Endodermal cell (in vitro differentiated cells): ENCODE measurements around the gene OR1S1. TPM values are rescaled to one million over a fixed set of nuclear protein-coding genes. Genes with fewer than 3 reads are reported as not detected.

Experiments
- DNase-seq: peaks from one replicate; pipeline ENCODE4 v3.0.0-alpha.2; 2017
- H3K27ac ChIP-seq: 2 replicates; pipeline ENCODE4 v1.5.1; 2013; ENCODE audit warnings: mild to moderate bottlenecking, low read depth, low read length, moderate library complexity
- H3K27me3 ChIP-seq: 2 replicates; pipeline ENCODE4 v1.6.1; 2013; ENCODE audit warnings: mild to moderate bottlenecking, low read length, moderate library complexity; ENCODE audit not compliant: insufficient read depth, control insufficient read depth, poor library complexity, severe bottlenecking
- H3K36me3 ChIP-seq: 2 replicates; pipeline ENCODE4 v1.7.0; 2013; ENCODE audit warnings: mild to moderate bottlenecking, low read length, moderate library complexity; ENCODE audit not compliant: control insufficient read depth, insufficient read depth
- H3K4me1 ChIP-seq: one replicate; pipeline ENCODE4 v1.7.0; 2013; ENCODE audit warnings: low read length; ENCODE audit not compliant: control insufficient read depth, insufficient read depth
- H3K4me3 ChIP-seq: 2 replicates; pipeline ENCODE4 v1.5.1; 2013; ENCODE audit warnings: mild to moderate bottlenecking, low read length, moderate library complexity
- H3K9ac ChIP-seq: 2 replicates; pipeline ENCODE4 v1.6.1; 2013; ENCODE audit warnings: mild to moderate bottlenecking, low read length, moderate library complexity; ENCODE audit not compliant: poor library complexity, severe bottlenecking; ENCODE audit errors: extremely low read depth
- H3K9me3 ChIP-seq: 2 replicates; pipeline ENCODE4 v1.6.1; 2013; ENCODE audit warnings: mild to moderate bottlenecking, low read length, moderate library complexity; ENCODE audit not compliant: control insufficient read depth
- H3K27ac Mint-ChIP-seq: 2 replicates; pipeline ENCODE4 v1.8.0; 2020; ENCODE audit warnings: mixed read lengths
- H3K27me3 Mint-ChIP-seq: 2 replicates; pipeline ENCODE4 v1.8.0; 2021; ENCODE audit warnings: mild to moderate bottlenecking, mixed read lengths; ENCODE audit not compliant: insufficient read depth
- H3K36me3 Mint-ChIP-seq: 2 replicates; pipeline ENCODE4 v1.8.0; 2020; ENCODE audit warnings: low read depth, mixed read lengths
- H3K4me1 Mint-ChIP-seq: 2 replicates; pipeline ENCODE4 v1.8.0; 2020; ENCODE audit warnings: mixed read lengths
- H3K4me3 Mint-ChIP-seq: 2 replicates; pipeline ENCODE4 v1.8.0; 2020; ENCODE audit warnings: mild to moderate bottlenecking, moderate library complexity, mixed read lengths
- H3K9me3 Mint-ChIP-seq: 2 replicates; pipeline ENCODE4 v1.8.0; 2020; ENCODE audit warnings: mild to moderate bottlenecking, mixed read lengths
- CTCF ChIP-seq: fragments of 200-600 bp; sonication (generic); conservative IDR thresholded peaks from 2 replicates; pipeline ENCODE4 v1.5.0; 2021; ENCODE audit warnings: antibody characterized with exemption, mild to moderate bottlenecking
- WGBS, 2 experiments: methylation state at CpG; one replicate each; pipeline versions ENCODE4 v1.1.5 to v1.1.7; 2013; ENCODE audit warnings: missing lambda C conversion rate in 2 of 2, mixed read lengths in 1 of 2; ENCODE audit not compliant: insufficient coverage in 1 of 2, insufficient read length in 1 of 2; 5-methylcytosine and 5-hydroxymethylcytosine counted together
- total RNA-seq, 2 donors: library from RNA; stranded (reverse); fragmentation: NEBNext Ultra II Directional in 1 of 2; extraction: Animal tissue kit (Norgen Biotek cat#: 25700) in 1 of 2; gene quantifications; 2 replicates in 1 of 2; 3 replicates in 1 of 2; pipeline ENCODE4 v1.2.1, GENCODE V29; 2021

Gene OR1S1
- total RNA-seq, 2 donors from 2014 or later, result not detected

DNA sequence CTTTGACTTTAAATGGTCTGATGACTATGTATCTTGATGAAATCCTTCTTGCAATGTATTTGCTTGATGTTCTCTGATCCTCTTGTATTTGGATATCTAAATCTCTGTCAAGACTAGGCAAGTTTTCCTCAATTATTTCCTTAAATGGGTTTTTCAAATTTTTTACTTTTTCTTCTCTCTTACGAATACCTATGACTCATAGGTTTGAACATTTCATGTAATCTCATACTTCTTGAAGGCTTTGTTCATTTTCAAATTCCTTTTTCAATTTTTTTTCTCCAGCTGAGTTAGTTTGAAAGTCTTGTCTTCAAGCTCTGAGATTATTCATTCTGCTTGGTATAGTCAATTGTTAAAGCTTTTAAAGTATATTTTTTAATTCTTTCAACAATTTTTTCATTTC is 42.4 kb downstream of the OR1S1 start:
- no peaks in the 10 kb centered on the region for H3K36me3 Mint-ChIP-seq
- Histone ChIP-seq H3K36me3 (no peaks in the 10 kb centered on the region), H3K27me3 (no peaks in the 10 kb centered on the region), H3K4me3 (no peak overlapping the region), H3K9ac (no peak overlapping the region), H3K9me3 (peaks cover 16% of the 10 kb centered on the region), H3K27ac (no peak overlapping the region), H3K4me1 (no peaks in the 10 kb centered on the region)
- WGBS, 2 experiments, result 77% methylated on average over 1 of the region's 1 CpG; no CpG with 5 or more reads in 1 of the 2 experiments
- no peak for TF ChIP-seq CTCF
- no peaks in the 10 kb centered on the region for H3K4me1 Mint-ChIP-seq
- no peak overlapping the region for H3K27ac Mint-ChIP-seq
- DNase-seq, result no peak
- H3K9me3 Mint-ChIP-seq, result no peaks in the 10 kb centered on the region
- no peak overlapping the region for H3K4me3 Mint-ChIP-seq
- H3K27me3 Mint-ChIP-seq, result no peaks in the 10 kb centered on the region

- H3K4me3 Mint-ChIP-seq, result no peak overlapping the region
- no peaks in the 10 kb centered on the region for H3K36me3 ChIP-seq
- no peak for DNase-seq
- H3K4me1 ChIP-seq, result no peaks in the 10 kb centered on the region
- no peak overlapping the region for H3K27ac ChIP-seq
- 100% methylated on average over 1 of the region's 2 CpGs; no CpG with 5 or more reads in 1 of the 2 experiments for WGBS, 2 experiments
- H3K9me3 Mint-ChIP-seq, result peaks cover 7% of the 10 kb centered on the region
- no peak overlapping the region for H3K27ac Mint-ChIP-seq
- no peak overlapping the region for H3K9ac ChIP-seq
- H3K27me3 ChIP-seq, result no peaks in the 10 kb centered on the region
- no peaks in the 10 kb centered on the region for H3K36me3 Mint-ChIP-seq
- H3K4me1 Mint-ChIP-seq, result no peaks in the 10 kb centered on the region
- no peak overlapping the region for H3K4me3 ChIP-seq
- H3K27me3 Mint-ChIP-seq, result no peaks in the 10 kb centered on the region
- no peak for TF ChIP-seq CTCF
- peaks cover under 1% of the 10 kb centered on the region for H3K9me3 ChIP-seq
These were observed 47.5 kb downstream of the OR1S1 start for GRCh38 chr11:58259983-58260382.

Other genes with a start within 250 kb of the OR1S1 start
- gene OR9Q1, start 188.8 kb upstream of the OR1S1 start, total RNA-seq, result not detected
- not detected for gene OR6Q1, start 181.8 kb upstream of the OR1S1 start, total RNA-seq
- not detected for gene OR9I1, start 87.2 kb upstream of the OR1S1 start, total RNA-seq
- gene OR9Q2, start 23.6 kb upstream of the OR1S1 start, total RNA-seq, result not detected
- not detected for gene OR1S2, start 8.6 kb upstream of the OR1S1 start, total RNA-seq
- gene OR10Q1, start 16.2 kb downstream of the OR1S1 start, total RNA-seq, result not detected
- gene OR10W1, start 55.5 kb downstream of the OR1S1 start, total RNA-seq, result not detected
- not detected for gene OR5B17, start 146.3 kb downstream of the OR1S1 start, total RNA-seq
- not detected for gene OR5B3, start 194.2 kb downstream of the OR1S1 start, total RNA-seq
- not detected for gene OR5B2, start 215.4 kb downstream of the OR1S1 start, total RNA-seq
- gene OR5B12, start 229.5 kb downstream of the OR1S1 start, total RNA-seq, result not detected